PC-3 (cell line): ENCODE results near the gene GGCX. TPM values are rescaled to one million over a fixed set of nuclear protein-coding genes. Genes with fewer than 3 reads are reported as not detected.
A peak's percentile ranks its signal among the peaks of the same experiment; 100 is the strongest.

Source experiments
- ATAC-seq: fragments of 200-7000 bp; cut with Tn5 transposase; 2 replicates; pipeline ENCODE4 v1.9.1; 2020; ENCODE audit warnings: mild to moderate bottlenecking, moderate library complexity
- BruUV-seq: library from RNA; stranded (reverse); fragments of 400-500 nt; replicated peaks from 2 replicates; lab custom pipeline; 2021; lab: Mats Ljungman, UMichigan
- CTCF ChIA-PET: fragments of 300-600 bp; sonication (Branson Sonifier 250); formaldehyde crosslinking; loops from one replicate; lab custom pipeline; 2022; ENCODE audit warnings: antibody characterized with exemption; lab: Charles Lee
- POLR2A ChIA-PET: fragments of 300-600 bp; sonication (Branson Sonifier 250); formaldehyde crosslinking; loops from one replicate; lab custom pipeline; 2022; ENCODE audit warnings: antibody characterized with exemption; ENCODE audit not compliant: unreplicated experiment; lab: Charles Lee
- DNase-seq: peaks from one replicate; pipeline ENCODE4 v3.0.0-alpha.2; 2015
- H2AFZ ChIP-seq: fragments of 300-600 bp; sonication (generic); 2 replicates; pipeline ENCODE4 v1.6.0; 2016; ENCODE audit warnings: antibody characterized with exemption, low read length
- H3F3A ChIP-seq: fragments of 300-600 bp; sonication (generic); one replicate; pipeline ENCODE4 v1.6.0; 2017; ENCODE audit warnings: antibody characterized with exemption, low read length, control low read depth, mild to moderate bottlenecking; ENCODE audit not compliant: unreplicated experiment
- H3K27ac ChIP-seq: fragments of 300-600 bp; sonication (generic); 2 replicates; pipeline ENCODE4 v1.5.1; 2016; ENCODE audit warnings: mild to moderate bottlenecking, low read length
- H3K27me3 ChIP-seq: fragments of 300-600 bp; sonication (generic); 2 replicates; pipeline ENCODE4 v1.6.1; 2016; ENCODE audit warnings: low read length, mixed read lengths
- H3K36me3 ChIP-seq: fragments of 300-600 bp; sonication (generic); 2 replicates; pipeline ENCODE4 v1.6.1; 2016; ENCODE audit warnings: low read depth, mixed run types, low read length, mixed read lengths
- H3K4me1 ChIP-seq: fragments of 300-600 bp; sonication (generic); 2 replicates; pipeline ENCODE4 v1.5.1; 2016; ENCODE audit warnings: low read length; ENCODE audit not compliant: insufficient read depth
- H3K4me2 ChIP-seq: fragments of 300-600 bp; sonication (generic); 2 replicates; pipeline ENCODE4 v1.6.0; 2016; ENCODE audit warnings: low read length
- H3K4me3 ChIP-seq: fragments of 300-600 bp; sonication (generic); 2 replicates; pipeline ENCODE4 v1.5.1; 2016; ENCODE audit warnings: mild to moderate bottlenecking, low read length, mixed read lengths
- H3K79me2 ChIP-seq: fragments of 300-600 bp; sonication (generic); 2 replicates; pipeline ENCODE4 v1.6.1; 2017; ENCODE audit warnings: low read length, mixed read lengths
- H3K9ac ChIP-seq: fragments of 300-600 bp; sonication (generic); 2 replicates; pipeline ENCODE4 v1.6.0; 2016; ENCODE audit warnings: mild to moderate bottlenecking, low read length
- H3K9me2 ChIP-seq: fragments of 300-600 bp; sonication (generic); replicated peaks from 2 replicates; pipeline ENCODE4 v1.6.1; 2016; ENCODE audit warnings: mixed run types, low read length, mixed read lengths
- H3K9me3 ChIP-seq: fragments of 300-600 bp; sonication (generic); 2 replicates; pipeline ENCODE4 v1.6.1; 2016; ENCODE audit warnings: low read length, mixed read lengths
- H4K20me1 ChIP-seq: fragments of 300-600 bp; sonication (generic); 2 replicates; pipeline ENCODE4 v1.6.1; 2016; ENCODE audit warnings: low read length, mixed read lengths
- EZH2 ChIP-seq: fragments of 300-600 bp; sonication (generic); IDR thresholded peaks from one replicate; pipeline ENCODE4 v1.6.1; 2017; ENCODE audit warnings: antibody characterized with exemption, mild to moderate bottlenecking, low read length; ENCODE audit not compliant: unreplicated experiment
- EZH2phosphoT487 ChIP-seq: fragments of 300-600 bp; sonication (generic); IDR thresholded peaks from 2 replicates; pipeline ENCODE4 v1.6.1; 2018; ENCODE audit warnings: mild to moderate bottlenecking, antibody characterized with exemption, low read length, borderline replicate concordance
- intact Hi-C: fragments of 100-400 bp; cut with micrococcal nuclease; formaldehyde crosslinking; loops from 2 replicates; pipeline ENCODE4 v1.9.0; 2023
- total RNA-seq: library from RNA; depleted of rRNA; stranded (reverse); fragments of >200 nt; gene quantifications from 2 replicates; pipeline ENCODE4 v1.2.3, GENCODE V29; 2014
- TF ChIP-seq, protein P1 (sequence below): fragments of 300-600 bp; sonication (generic); conservative IDR thresholded peaks from 2 replicates; pipeline ENCODE4 v1.5.1; 2017; ENCODE audit warnings: antibody characterized with exemption, low read depth, mild to moderate bottlenecking, low read length

GGCX gene
- total RNA-seq, 1 experiment from 2014 or later: 46.7 TPM

DNA sequence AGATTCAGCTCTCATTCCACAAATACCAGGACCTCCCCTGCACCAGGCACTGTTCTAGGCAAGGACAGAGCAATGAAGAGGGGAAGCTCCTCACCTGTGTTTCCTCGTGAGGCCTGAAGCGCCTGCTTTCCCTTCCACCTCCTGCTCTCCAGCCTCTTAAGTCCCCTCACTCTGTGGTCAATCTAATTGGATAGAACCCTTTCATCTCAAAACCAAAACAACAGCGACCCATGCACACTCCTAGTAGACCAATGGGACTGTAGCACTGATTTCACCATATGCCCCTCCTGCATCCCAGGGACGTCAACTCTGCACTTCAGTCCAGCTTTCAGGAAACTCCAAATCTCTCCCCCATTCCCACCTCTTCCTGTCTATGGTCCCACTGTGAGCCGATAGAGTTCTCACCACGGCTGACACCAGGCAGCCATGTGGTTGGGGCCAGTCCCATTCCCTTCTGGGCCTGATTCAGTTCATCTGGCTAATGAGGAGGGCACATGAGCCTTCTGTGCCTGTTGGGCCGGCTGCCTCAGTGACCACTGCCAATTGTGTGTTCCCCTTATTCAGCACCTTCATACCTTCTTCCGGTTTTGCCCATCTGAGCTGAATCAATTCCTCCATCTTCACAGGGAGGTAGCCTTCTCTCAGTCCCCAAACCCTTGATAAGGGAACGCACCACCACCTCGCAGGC is 55.6 kb downstream of the GGCX start:
- no peaks in the 10 kb centered on the region for H4K20me1 ChIP-seq
- H3K27ac ChIP-seq: peak overlapping the region; percentile 84
- no peaks in the 10 kb centered on the region for H3K27me3 ChIP-seq
- no peaks in the 10 kb centered on the region for H3K9me2 ChIP-seq
- ATAC-seq (no peak), DNase-seq (no peak)
- H3K79me2 ChIP-seq: peaks cover 7% of the 10 kb centered on the region
- peak overlapping the region; percentile 44 for H3K4me2 ChIP-seq
- no peak overlapping the region for H2AFZ ChIP-seq
- ChIA-PET POLR2A (interaction anchor here (1.0 to 1.8 kb wide), 2 partner anchors 34 to 40 kb away, joined by 3 to 27 read pairs; partner anchors contain the start of gene MAT2A), CTCF (no interaction called here)
- BruUV-seq: no TSS peak
- peaks cover 45% of the 10 kb centered on the region for H3K4me1 ChIP-seq
- H3K9me3 ChIP-seq: no peaks in the 10 kb centered on the region
- peaks cover 8% of the 10 kb centered on the region for H3F3A ChIP-seq
- H3K36me3 ChIP-seq: no peaks in the 10 kb centered on the region
- intact Hi-C loops: loop anchor here (1.0 kb wide), 1 partner anchor 32 kb away; no protein-coding TSS in a partner anchor
- TF ChIP-seq, protein P1, sequence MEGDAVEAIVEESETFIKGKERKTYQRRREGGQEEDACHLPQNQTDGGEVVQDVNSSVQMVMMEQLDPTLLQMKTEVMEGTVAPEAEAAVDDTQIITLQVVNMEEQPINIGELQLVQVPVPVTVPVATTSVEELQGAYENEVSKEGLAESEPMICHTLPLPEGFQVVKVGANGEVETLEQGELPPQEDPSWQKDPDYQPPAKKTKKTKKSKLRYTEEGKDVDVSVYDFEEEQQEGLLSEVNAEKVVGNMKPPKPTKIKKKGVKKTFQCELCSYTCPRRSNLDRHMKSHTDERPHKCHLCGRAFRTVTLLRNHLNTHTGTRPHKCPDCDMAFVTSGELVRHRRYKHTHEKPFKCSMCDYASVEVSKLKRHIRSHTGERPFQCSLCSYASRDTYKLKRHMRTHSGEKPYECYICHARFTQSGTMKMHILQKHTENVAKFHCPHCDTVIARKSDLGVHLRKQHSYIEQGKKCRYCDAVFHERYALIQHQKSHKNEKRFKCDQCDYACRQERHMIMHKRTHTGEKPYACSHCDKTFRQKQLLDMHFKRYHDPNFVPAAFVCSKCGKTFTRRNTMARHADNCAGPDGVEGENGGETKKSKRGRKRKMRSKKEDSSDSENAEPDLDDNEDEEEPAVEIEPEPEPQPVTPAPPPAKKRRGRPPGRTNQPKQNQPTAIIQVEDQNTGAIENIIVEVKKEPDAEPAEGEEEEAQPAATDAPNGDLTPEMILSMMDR: no peak
- TF ChIP-seq EZH2 (no peak), EZH2phosphoT487 (no peak)
- peak overlapping the region; percentile 50 for H3K9ac ChIP-seq
- no peak overlapping the region for H3K4me3 ChIP-seq

GRCh38 chr2:85504778-85505261 is 56.5 kb downstream of the GGCX start:
- intact Hi-C loops: loop anchor here (1.0 kb wide), 1 partner anchor 32 kb away; no protein-coding TSS in a partner anchor
- ChIA-PET CTCF (no interaction called here), POLR2A (interaction anchor here (0.5 to 1.8 kb wide), 7 partner anchors 12 to 90 kb away, joined by 3 to 27 read pairs (median 3); partner anchors contain the start of genes MAT2A and RNF181)
- no peak overlapping the region for H3K4me3 ChIP-seq
- peak overlapping the region; percentile 50 for H3K9ac ChIP-seq
- peaks cover 8% of the 10 kb centered on the region for H3F3A ChIP-seq
- peak; percentile 82 for ATAC-seq
- peak; percentile 99 for DNase-seq
- no peak overlapping the region for H2AFZ ChIP-seq
- no peaks in the 10 kb centered on the region for H3K9me2 ChIP-seq
- H3K27ac ChIP-seq: peak overlapping the region; percentile 89
- no peaks in the 10 kb centered on the region for H3K27me3 ChIP-seq
- no peaks in the 10 kb centered on the region for H3K36me3 ChIP-seq
- H3K9me3 ChIP-seq: no peaks in the 10 kb centered on the region
- no TSS peak for BruUV-seq
- H3K4me1 ChIP-seq: peaks cover 47% of the 10 kb centered on the region
- peaks cover 7% of the 10 kb centered on the region for H3K79me2 ChIP-seq
- H4K20me1 ChIP-seq: no peaks in the 10 kb centered on the region
- TF ChIP-seq EZH2phosphoT487 (0 out of 2 replicates have a peak, but pooled peaks have one; percentile 53), EZH2 (no peak)
- TF ChIP-seq, protein P1: no peak
- peak overlapping the region; percentile 44; the same call in 1 of the 2 replicates for H3K4me2 ChIP-seq
